Measurements from ENCODE around the gene UCK2. TPM values are rescaled to one million over a fixed set of nuclear protein-coding genes. Genes with fewer than 3 reads are reported as not detected.

The UCK2 gene
- polyA plus RNA-seq, 1 donor: 22.5 TPM

GRCh38 chr1:165887877-165888551 is 60.6 kb downstream of the UCK2 start:
- no peak for DNase-seq
- no peaks in the 10 kb centered on the region for H3K4me1 ChIP-seq (ENCODE audit: control insufficient read depth, insufficient read depth, low read length)
- H3K27me3 ChIP-seq (ENCODE audit: control insufficient read depth, insufficient read depth, low read length): no peaks in the 10 kb centered on the region
- 58% methylated on average over 2 of the region's 8 CpGs for WGBS (ENCODE audit: insufficient coverage, low lambda C conversion rate)
- H3K9me3 ChIP-seq (ENCODE audit: control insufficient read depth, low read depth, low read length): no peaks in the 10 kb centered on the region
- no peak overlapping the region for H3K27ac ChIP-seq (ENCODE audit: low read length)
- peaks cover 23% of the 10 kb centered on the region for H3K36me3 ChIP-seq (ENCODE audit: control insufficient read depth, insufficient read depth, low read length)
- no peak overlapping the region for H3K4me3 ChIP-seq (ENCODE audit: low read length)

GRCh38 chr1:165888552-165888920 is 61.1 kb downstream of the UCK2 start:
- DNase-seq: no peak
- Histone ChIP-seq H3K27ac (ENCODE audit: low read length) (no peak overlapping the region), H3K27me3 (ENCODE audit: control insufficient read depth, insufficient read depth, low read length) (no peaks in the 10 kb centered on the region), H3K36me3 (ENCODE audit: control insufficient read depth, insufficient read depth, low read length) (peaks cover 28% of the 10 kb centered on the region), H3K9me3 (ENCODE audit: control insufficient read depth, low read depth, low read length) (no peaks in the 10 kb centered on the region), H3K4me1 (ENCODE audit: control insufficient read depth, insufficient read depth, low read length) (no peaks in the 10 kb centered on the region), H3K4me3 (ENCODE audit: low read length) (no peak overlapping the region)
- WGBS (ENCODE audit: insufficient coverage, low lambda C conversion rate): 100% methylated on average over 1 of the region's 4 CpGs

GRCh38 chr1:165890684-165891083 is 63.3 kb downstream of the UCK2 start:
- H3K4me3 ChIP-seq (ENCODE audit: low read length): no peak overlapping the region
- peaks cover 39% of the 10 kb centered on the region for H3K36me3 ChIP-seq (ENCODE audit: control insufficient read depth, insufficient read depth, low read length)
- no peak overlapping the region for H3K27ac ChIP-seq (ENCODE audit: low read length)
- no CpG with 5 or more reads among the region's 1 CpG for WGBS (ENCODE audit: insufficient coverage, low lambda C conversion rate)
- no peaks in the 10 kb centered on the region for H3K9me3 ChIP-seq (ENCODE audit: control insufficient read depth, low read depth, low read length)
- DNase-seq: no peak
- H3K27me3 ChIP-seq (ENCODE audit: control insufficient read depth, insufficient read depth, low read length): no peaks in the 10 kb centered on the region
- no peaks in the 10 kb centered on the region for H3K4me1 ChIP-seq (ENCODE audit: control insufficient read depth, insufficient read depth, low read length)

GRCh38 chr1:165891111-165891860 is 63.9 kb downstream of the UCK2 start:
- no peaks in the 10 kb centered on the region for H3K4me1 ChIP-seq (ENCODE audit: control insufficient read depth, insufficient read depth, low read length)
- H3K36me3 ChIP-seq (ENCODE audit: control insufficient read depth, insufficient read depth, low read length): peaks cover 45% of the 10 kb centered on the region
- DNase-seq: no peak
- no peak overlapping the region for H3K4me3 ChIP-seq (ENCODE audit: low read length)
- H3K9me3 ChIP-seq (ENCODE audit: control insufficient read depth, low read depth, low read length): no peaks in the 10 kb centered on the region
- WGBS (ENCODE audit: insufficient coverage, low lambda C conversion rate): 100% methylated on average over 2 of the region's 7 CpGs
- no peaks in the 10 kb centered on the region for H3K27me3 ChIP-seq (ENCODE audit: control insufficient read depth, insufficient read depth, low read length)
- no peak overlapping the region for H3K27ac ChIP-seq (ENCODE audit: low read length)

- H3K9me3 ChIP-seq (ENCODE audit: control insufficient read depth, low read depth, low read length): no peaks in the 10 kb centered on the region
- WGBS (ENCODE audit: insufficient coverage, low lambda C conversion rate): no CpG with 5 or more reads among the region's 4 CpGs
- no peak overlapping the region for H3K27ac ChIP-seq (ENCODE audit: low read length)
- H3K36me3 ChIP-seq (ENCODE audit: control insufficient read depth, insufficient read depth, low read length): peaks cover 53% of the 10 kb centered on the region
- no peaks in the 10 kb centered on the region for H3K4me1 ChIP-seq (ENCODE audit: control insufficient read depth, insufficient read depth, low read length)
- H3K27me3 ChIP-seq (ENCODE audit: control insufficient read depth, insufficient read depth, low read length): no peaks in the 10 kb centered on the region
- H3K4me3 ChIP-seq (ENCODE audit: low read length): no peak overlapping the region
- no peak for DNase-seq
Measured at GRCh38 chr1:165892935-165893334, 65.5 kb downstream of the UCK2 start.

- Histone ChIP-seq H3K27me3 (ENCODE audit: control insufficient read depth, insufficient read depth, low read length) (no peaks in the 10 kb centered on the region), H3K27ac (ENCODE audit: low read length) (no peak overlapping the region), H3K4me3 (ENCODE audit: low read length) (no peak overlapping the region), H3K9me3 (ENCODE audit: control insufficient read depth, low read depth, low read length) (no peaks in the 10 kb centered on the region), H3K36me3 (ENCODE audit: control insufficient read depth, insufficient read depth, low read length) (peaks cover 55% of the 10 kb centered on the region), H3K4me1 (ENCODE audit: control insufficient read depth, insufficient read depth, low read length) (no peaks in the 10 kb centered on the region)
- 83% methylated on average over 1 of the region's 2 CpGs for WGBS (ENCODE audit: insufficient coverage, low lambda C conversion rate)
- DNase-seq: no peak
Measured at GRCh38 chr1:165893507-165893906, 66.1 kb downstream of the UCK2 start.

- whole genome bisulfite sequencing (ENCODE audit: insufficient coverage, low lambda C conversion rate): no CpG with 5 or more reads among the region's 4 CpGs
- H3K36me3 ChIP-seq (ENCODE audit: control insufficient read depth, insufficient read depth, low read length): peaks cover 61% of the 10 kb centered on the region
- no peak for DNase-seq
- H3K27ac ChIP-seq (ENCODE audit: low read length): no peak overlapping the region
- no peaks in the 10 kb centered on the region for H3K9me3 ChIP-seq (ENCODE audit: control insufficient read depth, low read depth, low read length)
- no peak overlapping the region for H3K4me3 ChIP-seq (ENCODE audit: low read length)
- no peaks in the 10 kb centered on the region for H3K27me3 ChIP-seq (ENCODE audit: control insufficient read depth, insufficient read depth, low read length)
- no peaks in the 10 kb centered on the region for H3K4me1 ChIP-seq (ENCODE audit: control insufficient read depth, insufficient read depth, low read length)
Measured at GRCh38 chr1:165894591-165894990, 67.2 kb downstream of the UCK2 start.

GRCh38 chr1:165895451-165895871 is 68.0 kb downstream of the UCK2 start:
- Histone ChIP-seq H3K4me3 (ENCODE audit: low read length) (no peak overlapping the region), H3K27ac (ENCODE audit: low read length) (no peak overlapping the region), H3K4me1 (ENCODE audit: control insufficient read depth, insufficient read depth, low read length) (peaks cover 3% of the 10 kb centered on the region), H3K36me3 (ENCODE audit: control insufficient read depth, insufficient read depth, low read length) (peaks cover 57% of the 10 kb centered on the region), H3K9me3 (ENCODE audit: control insufficient read depth, low read depth, low read length) (no peaks in the 10 kb centered on the region), H3K27me3 (ENCODE audit: control insufficient read depth, insufficient read depth, low read length) (no peaks in the 10 kb centered on the region)
- no peak for DNase-seq
- WGBS (ENCODE audit: insufficient coverage, low lambda C conversion rate): 100% methylated on average over 1 of the region's 5 CpGs

- H3K4me1 ChIP-seq (ENCODE audit: control insufficient read depth, insufficient read depth, low read length): peaks cover 10% of the 10 kb centered on the region
- no peak overlapping the region for H3K4me3 ChIP-seq (ENCODE audit: low read length)
- H3K27me3 ChIP-seq (ENCODE audit: control insufficient read depth, insufficient read depth, low read length): no peaks in the 10 kb centered on the region
- peaks cover 55% of the 10 kb centered on the region for H3K36me3 ChIP-seq (ENCODE audit: control insufficient read depth, insufficient read depth, low read length)
- 80% methylated on average over 1 of the region's 10 CpGs for WGBS (ENCODE audit: insufficient coverage, low lambda C conversion rate)
- no peaks in the 10 kb centered on the region for H3K9me3 ChIP-seq (ENCODE audit: control insufficient read depth, low read depth, low read length)
- DNase-seq: no peak
- no peak overlapping the region for H3K27ac ChIP-seq (ENCODE audit: low read length)
Measured at GRCh38 chr1:165896277-165896676, 68.9 kb downstream of the UCK2 start.

- no peak for DNase-seq
- no peak overlapping the region for H3K27ac ChIP-seq (ENCODE audit: low read length)
- no peaks in the 10 kb centered on the region for H3K27me3 ChIP-seq (ENCODE audit: control insufficient read depth, insufficient read depth, low read length)
- WGBS (ENCODE audit: insufficient coverage, low lambda C conversion rate): no CpG with 5 or more reads among the region's 12 CpGs
- H3K4me1 ChIP-seq (ENCODE audit: control insufficient read depth, insufficient read depth, low read length): peaks cover 11% of the 10 kb centered on the region
- H3K4me3 ChIP-seq (ENCODE audit: low read length): no peak overlapping the region
- no peaks in the 10 kb centered on the region for H3K9me3 ChIP-seq (ENCODE audit: control insufficient read depth, low read depth, low read length)
- H3K36me3 ChIP-seq (ENCODE audit: control insufficient read depth, insufficient read depth, low read length): peaks cover 42% of the 10 kb centered on the region
Measured at GRCh38 chr1:165897326-165898303, 70.2 kb downstream of the UCK2 start.

All from large intestine (tissue), 3 donors.